AG04449 (cell line): ENCODE measurements around the gene RBPJ.

ENCODE experiments used
- CTCF ChIA-PET: fragments of 350-600 bp; formaldehyde crosslinking; extraction: SDS; loops from one replicate; lab custom pipeline; 2021; ENCODE audit warnings: antibody characterized with exemption; lab: Yijun Ruan, JAX
- POLR2A ChIA-PET: fragments of 400-600, 350-600 bp; formaldehyde crosslinking; extraction: SDS; loops from one replicate; lab custom pipeline; 2020; ENCODE audit warnings: antibody characterized with exemption, inconsistent platforms; lab: Yijun Ruan, JAX
- DNase-seq: peaks from one replicate; pipeline ENCODE4 v3.0.0-alpha.2; 2010; ENCODE audit warnings: low read depth, low spot score
- H3K4me3 ChIP-seq: 2 replicates; pipeline ENCODE4 v1.5.1; 2011; ENCODE audit warnings: low read depth, mild to moderate bottlenecking, control low read depth, low read length
- TF ChIP-seq, protein P1 (sequence below): IDR thresholded peaks from one replicate; pipeline ENCODE4 v1.5.1; 2011; ENCODE audit warnings: mild to moderate bottlenecking, moderate library complexity, low read length, control low read depth, inconsistent platforms; ENCODE audit not compliant: insufficient read depth; ENCODE audit errors: missing control alignments

The RBPJ gene

DNA sequence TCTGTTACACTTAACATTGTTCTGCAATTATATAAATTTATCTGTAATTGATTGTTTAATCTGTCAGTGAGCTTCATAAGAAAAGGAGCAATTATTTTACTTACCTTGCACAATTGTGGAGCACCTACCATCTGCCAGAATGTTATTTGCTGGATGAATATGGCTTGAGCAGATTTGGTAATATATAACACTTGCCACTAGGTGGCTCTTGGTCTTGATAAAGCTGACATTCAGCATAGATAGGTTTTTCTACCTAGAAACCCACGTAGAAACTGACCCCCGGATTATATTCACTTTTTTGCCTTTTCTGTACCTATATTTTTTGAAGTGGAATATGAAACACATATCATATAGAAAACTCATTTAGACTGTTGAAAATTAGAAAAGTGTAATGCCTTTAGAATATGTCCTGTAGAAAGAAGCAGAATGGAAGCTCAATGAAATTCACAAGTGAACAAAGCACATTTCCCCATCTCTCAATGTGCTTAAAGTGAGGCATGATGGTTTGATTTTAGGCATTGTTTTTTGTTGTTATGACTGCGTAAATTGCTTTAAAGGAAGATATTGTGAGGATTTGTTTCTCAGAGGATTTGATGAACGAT is 9.5 kb downstream of the RBPJ start:
- TF ChIP-seq, protein P1, sequence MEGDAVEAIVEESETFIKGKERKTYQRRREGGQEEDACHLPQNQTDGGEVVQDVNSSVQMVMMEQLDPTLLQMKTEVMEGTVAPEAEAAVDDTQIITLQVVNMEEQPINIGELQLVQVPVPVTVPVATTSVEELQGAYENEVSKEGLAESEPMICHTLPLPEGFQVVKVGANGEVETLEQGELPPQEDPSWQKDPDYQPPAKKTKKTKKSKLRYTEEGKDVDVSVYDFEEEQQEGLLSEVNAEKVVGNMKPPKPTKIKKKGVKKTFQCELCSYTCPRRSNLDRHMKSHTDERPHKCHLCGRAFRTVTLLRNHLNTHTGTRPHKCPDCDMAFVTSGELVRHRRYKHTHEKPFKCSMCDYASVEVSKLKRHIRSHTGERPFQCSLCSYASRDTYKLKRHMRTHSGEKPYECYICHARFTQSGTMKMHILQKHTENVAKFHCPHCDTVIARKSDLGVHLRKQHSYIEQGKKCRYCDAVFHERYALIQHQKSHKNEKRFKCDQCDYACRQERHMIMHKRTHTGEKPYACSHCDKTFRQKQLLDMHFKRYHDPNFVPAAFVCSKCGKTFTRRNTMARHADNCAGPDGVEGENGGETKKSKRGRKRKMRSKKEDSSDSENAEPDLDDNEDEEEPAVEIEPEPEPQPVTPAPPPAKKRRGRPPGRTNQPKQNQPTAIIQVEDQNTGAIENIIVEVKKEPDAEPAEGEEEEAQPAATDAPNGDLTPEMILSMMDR: peak; percentile 44
- POLR2A ChIA-PET: interaction anchor here (0.7 kb wide), 1 partner anchor 80 kb away, joined by 3 read pairs; no protein-coding TSS in a partner anchor
- DNase-seq: no peak
- CTCF ChIA-PET: interaction anchor here (0.8 to 11.5 kb wide), 53 partner anchors 8 to 875 kb away, joined by 3 to 211 read pairs (median 5); no protein-coding TSS in a partner anchor
- H3K4me3 ChIP-seq: no peak overlapping the region

DNA sequence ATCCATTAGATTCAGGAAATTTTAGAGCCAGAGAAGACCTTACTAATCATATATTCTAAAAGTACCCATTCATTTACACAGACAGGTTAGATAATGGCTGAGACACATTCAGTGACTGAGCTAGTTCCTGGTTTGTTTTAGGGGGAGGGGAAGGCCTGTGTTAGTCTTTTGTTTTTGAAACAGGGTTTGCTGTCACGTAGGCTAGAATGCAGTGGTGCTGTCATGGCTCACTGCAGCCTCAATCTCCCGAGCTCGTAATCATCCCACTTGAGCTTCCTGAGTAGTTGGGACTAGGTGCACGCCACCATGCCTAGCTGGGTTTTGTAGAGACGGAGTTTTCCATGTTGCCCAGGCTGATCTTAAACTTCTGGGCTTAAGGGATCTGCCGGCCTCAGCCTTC is 10.1 kb downstream of the RBPJ start:
- ChIA-PET CTCF (interaction anchor here (1.0 to 11.5 kb wide), 40 partner anchors 8 to 678 kb away, joined by 3 to 211 read pairs (median 5); no protein-coding TSS in a partner anchor), POLR2A (interaction anchor here (0.7 kb wide), 1 partner anchor 79 kb away, joined by 3 read pairs; no protein-coding TSS in a partner anchor)
- H3K4me3 ChIP-seq: no peak overlapping the region
- TF ChIP-seq, protein P1: no peak
- DNase-seq: no peak

DNA sequence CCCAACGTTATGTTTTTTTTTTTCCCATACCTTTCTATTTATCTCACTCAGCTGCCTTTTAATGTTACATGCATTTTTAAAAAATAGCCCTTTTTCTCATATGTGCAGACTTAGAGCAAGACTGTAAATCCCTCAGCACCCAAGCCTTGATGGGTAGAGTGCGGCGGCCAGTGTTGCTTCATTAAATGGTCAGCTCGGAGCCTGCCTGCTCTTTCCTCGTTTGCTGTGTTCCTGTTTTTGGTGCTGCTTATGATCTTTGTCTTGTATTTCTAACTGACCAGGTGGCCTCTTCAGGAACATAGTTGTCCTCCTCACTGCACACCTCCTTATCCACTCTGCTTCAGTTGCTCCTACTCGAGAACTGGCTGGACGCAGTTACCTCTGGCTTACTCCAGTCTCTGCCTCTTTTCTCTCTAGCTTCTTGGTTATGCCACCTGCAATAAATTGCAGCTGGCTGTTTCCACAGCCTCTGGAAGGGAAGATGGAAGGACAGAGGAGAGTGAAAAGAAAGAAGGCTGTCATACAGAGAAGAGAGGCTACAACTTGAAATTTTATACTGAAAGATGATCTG is 10.7 kb downstream of the RBPJ start:
- POLR2A ChIA-PET: no interaction called here
- CTCF ChIA-PET: interaction anchor here (0.6 to 11.5 kb wide), 32 partner anchors 9 to 677 kb away, joined by 3 to 211 read pairs (median 6); no protein-coding TSS in a partner anchor
- no peak overlapping the region for H3K4me3 ChIP-seq
- TF ChIP-seq, protein P1: no peak
- DNase-seq: no peak

DNA sequence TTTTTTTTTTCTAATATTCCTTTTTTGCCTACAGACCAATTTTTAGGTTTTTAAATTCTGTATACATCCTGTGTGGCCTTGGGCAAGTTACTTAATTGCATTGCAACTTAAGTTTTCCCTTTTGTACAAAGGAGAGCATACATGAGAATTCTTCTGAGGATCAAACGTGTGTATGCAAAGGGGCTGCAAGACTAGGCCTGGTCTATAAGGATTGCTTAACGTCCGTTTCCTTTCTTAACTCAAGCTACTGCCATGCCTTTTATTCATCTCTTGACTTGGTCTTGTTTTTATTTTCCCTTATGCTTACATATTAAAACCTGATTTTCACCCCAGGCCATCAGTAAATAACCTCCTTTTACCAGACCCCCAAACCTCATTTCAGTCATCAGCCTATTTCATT is 13.6 kb downstream of the RBPJ start:
- CTCF ChIA-PET: interaction anchor here (1.0 to 11.5 kb wide), 3 partner anchors 13 to 252 kb away, joined by 5 to 211 read pairs (median 121); no protein-coding TSS in a partner anchor

DNA sequence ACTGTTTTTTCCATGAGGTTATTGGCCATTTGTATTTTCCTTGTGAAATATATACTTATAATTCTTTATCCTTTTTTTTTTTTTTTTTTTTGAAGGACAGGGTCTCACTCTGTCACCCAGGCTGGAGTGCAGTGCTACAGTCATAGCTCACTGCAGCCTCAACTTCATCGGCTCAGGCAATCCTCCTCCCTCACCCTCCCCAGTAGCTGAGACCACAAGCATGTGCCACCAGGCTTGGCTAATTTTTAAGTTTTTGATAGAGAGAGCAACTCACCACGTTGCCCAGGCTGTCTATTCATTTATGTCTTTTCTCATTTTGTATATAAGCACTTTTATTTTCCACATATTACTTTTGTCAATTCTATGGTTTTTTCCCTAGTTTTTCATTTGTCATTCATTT is 16.8 kb downstream of the RBPJ start:
- H3K4me3 ChIP-seq: no peak overlapping the region
- DNase-seq: no peak
- ChIA-PET POLR2A (no interaction called here), CTCF (interaction anchor here (0.7 kb wide), 1 partner anchor 12 kb away, joined by 4 read pairs; no protein-coding TSS in a partner anchor)
- TF ChIP-seq, protein P1: no peak

More for the DNA sequence above, 13.6 kb downstream of the RBPJ start:
- POLR2A ChIA-PET: no interaction called here
- TF ChIP-seq, protein P1: no peak
- no peak for DNase-seq
- no peak overlapping the region for H3K4me3 ChIP-seq
